GM19372 (cell line): Measurements from ENCODE around the gene IRF2BP1.
"Not testable (repeated sequence)": the region's sequence is repeated elsewhere in the genome, so short reads cannot be mapped to it uniquely, and the experiment has no call there.

Experiments
- ATAC-seq: cut with Tn5 transposase; IDR thresholded peaks from one replicate; pipeline ENCODE4 v1.9.1; 2021; ENCODE audit warnings: mild to moderate bottlenecking, low read depth, moderate library complexity; ENCODE audit not compliant: unreplicated experiment

Gene IRF2BP1

GRCh38 chr19:45882652-45883585, 3.0 kb downstream of the IRF2BP1 start:
- no peak for ATAC-seq

DNA sequence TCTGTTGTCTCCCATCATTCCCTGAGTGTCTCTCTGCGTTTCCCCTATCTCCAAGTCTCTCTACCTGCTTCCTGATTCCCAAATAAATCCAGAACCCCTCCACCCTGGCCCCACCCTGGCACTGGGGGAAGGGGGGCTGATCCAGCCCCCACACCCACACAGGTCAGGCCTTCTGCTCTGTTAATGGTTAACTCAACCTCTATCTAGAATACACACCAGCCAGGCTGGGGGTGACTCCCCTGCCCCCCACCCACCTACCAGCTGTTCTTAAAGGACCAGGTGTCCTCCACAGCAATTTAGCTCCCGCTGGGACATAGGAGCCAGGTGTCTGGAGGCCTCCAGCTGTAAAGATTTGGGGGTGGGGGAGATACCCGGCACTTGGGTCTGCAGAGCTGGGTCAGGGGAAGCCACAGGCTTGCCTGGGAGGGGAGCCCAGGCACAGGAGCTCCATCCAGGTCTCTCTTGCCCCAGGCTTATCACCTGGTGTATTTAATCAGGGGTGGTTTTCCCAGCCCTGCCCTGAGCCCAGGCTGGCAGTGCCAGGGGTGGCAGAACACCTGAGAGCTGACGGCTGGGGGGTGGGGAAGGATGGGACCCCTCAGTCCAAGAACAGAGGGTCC, 3.9 kb downstream of the IRF2BP1 start:
- no peak for ATAC-seq

- no peak for ATAC-seq
Observed at GRCh38 chr19:45881082-45881908, 4.6 kb downstream of the IRF2BP1 start.

DNA sequence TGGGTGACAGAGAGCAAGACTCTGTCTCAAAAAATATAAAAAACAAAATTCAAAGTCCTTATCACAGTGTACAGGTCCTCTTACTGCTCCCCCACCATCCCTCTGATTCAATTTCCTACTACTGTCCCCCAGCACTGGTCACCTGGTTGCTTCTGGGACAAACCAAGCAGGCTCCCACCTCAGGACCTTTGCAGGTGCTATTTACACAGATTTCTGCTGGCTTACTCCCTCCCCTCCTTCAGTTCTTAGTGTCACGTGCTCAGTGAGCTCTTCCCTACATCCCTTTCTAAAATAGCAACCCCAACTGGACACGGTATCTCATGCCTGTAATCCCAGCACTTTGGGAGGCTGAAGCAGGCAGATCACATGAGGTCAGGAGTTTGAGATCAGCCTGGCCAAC, 6.0 kb downstream of the IRF2BP1 start:
- no peak for ATAC-seq

DNA sequence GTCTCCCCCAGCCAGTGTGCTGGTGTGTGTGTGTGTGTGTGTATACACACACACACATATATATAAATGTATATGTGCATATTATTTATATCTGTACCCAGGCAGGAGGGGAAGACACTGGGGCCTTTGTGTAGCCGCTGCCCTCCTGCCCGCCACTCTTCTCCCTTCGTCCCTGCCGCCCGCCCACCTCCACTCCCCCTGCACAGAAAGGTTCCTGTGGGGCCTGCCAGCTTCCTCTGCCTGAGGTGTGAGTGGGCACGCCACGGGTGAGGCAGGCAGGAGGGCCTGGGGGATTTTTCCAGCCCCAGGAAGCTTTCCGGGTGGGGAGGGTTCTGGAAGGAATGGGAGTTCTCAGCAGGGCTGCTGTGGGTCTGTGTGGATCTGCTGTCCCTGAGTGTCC, 6.9 kb downstream of the IRF2BP1 start:
- no peak for ATAC-seq

GRCh38 chr19:45878043-45878794, 7.7 kb downstream of the IRF2BP1 start:
- no peak for ATAC-seq

DNA sequence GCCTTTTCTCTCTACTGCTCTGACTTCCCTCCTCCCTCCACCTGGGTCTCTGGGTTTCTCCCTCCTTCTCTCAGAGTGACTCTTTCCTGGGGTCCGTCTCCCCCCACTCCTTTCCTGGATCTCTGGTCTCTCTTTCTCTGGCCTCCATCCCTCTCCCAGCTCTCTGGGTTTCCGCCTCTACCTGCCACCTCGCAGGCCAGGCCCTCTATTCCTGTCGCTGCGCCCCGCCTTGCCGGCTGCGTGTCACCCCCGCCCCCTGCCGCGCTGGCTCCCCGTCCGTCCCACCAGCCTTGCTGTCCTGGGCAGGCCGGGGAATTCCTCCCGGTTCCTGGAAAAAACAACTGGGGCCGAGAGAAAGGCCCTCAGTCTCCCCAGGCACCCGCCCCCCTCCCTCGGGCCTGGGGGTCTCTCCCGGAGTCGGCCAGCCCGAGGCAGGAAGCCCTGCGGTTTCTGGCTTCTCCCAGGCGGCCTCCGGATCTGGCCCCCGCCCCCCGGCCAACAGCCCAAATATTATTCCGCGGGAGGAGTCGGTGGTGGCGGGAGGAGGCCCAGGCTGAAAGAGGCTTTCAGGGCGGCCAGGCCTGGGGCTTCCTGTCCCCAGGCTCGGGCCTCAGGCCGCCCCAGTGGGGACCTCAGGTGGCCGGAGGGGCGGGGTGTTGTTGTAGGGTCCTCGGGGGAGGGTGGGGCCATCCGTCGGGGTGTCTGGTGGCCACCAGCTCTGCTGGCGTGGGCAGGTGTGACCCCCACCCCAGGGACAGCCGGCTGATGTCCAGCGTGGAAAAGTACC, 9.3 kb downstream of the IRF2BP1 start:
- ATAC-seq = no peak

DNA sequence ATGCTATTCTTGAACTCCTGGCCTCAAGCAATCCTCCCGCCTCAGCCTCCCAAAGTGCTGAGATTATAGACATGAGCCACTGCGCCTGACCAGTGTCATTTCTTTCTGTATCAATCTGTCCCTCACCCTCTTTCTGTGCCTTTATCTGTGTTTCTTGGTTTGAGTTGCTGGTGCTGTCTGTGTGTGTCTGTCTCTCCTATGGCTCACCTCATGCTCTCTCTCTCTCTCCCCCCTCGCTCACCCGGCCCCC, 9.9 kb downstream of the IRF2BP1 start:
- ATAC-seq = no peak

DNA sequence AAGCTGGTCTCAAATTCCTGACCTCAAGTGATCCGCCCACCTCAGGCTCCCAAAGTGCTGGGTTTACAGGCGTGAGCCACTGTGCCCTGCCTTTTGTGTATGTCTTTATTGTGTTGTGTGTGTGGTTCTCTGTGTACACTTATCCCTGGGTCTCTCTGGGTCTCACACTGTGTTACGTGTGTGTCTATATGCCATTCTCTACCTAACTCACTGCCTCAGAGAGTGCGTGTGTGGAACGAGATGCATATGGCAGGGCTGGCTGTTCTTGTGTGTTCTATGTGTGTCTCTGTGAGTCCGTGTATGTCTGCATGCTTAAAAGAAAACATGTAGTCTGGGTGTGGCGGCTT, 11.3 kb downstream of the IRF2BP1 start:
- ATAC-seq = no peak

GRCh38 chr19:45873219-45873772, 12.6 kb downstream of the IRF2BP1 start:
- no peak for ATAC-seq

DNA sequence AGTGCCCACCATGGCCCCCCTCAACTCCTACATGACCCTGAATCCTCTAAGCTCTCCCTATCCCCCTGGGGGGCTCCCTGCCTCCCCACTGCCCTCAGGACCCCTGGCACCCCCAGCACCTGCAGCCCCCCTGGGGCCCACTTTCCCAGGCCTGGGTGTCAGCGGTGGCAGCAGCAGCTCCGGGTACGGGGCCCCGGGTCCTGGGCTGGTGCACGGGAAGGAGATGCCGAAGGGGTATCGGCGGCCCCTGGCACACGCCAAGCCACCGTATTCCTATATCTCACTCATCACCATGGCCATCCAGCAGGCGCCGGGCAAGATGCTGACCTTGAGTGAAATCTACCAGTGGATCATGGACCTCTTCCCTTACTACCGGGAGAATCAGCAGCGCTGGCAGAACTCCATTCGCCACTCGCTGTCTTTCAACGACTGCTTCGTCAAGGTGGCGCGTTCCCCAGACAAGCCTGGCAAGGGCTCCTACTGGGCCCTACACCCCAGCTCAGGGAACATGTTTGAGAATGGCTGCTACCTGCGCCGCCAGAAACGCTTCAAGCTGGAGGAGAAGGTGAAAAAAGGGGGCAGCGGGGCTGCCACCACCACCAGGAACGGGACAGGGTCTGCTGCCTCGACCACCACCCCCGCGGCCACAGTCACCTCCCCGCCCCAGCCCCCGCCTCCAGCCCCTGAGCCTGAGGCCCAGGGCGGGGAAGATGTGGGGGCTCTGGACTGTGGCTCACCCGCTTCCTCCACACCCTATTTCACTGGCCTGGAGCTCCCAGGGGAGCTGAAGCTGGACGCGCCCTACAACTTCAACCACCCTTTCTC, 13.6 kb downstream of the IRF2BP1 start:
- ATAC-seq = no peak

GRCh38 chr19:45870798-45871197, 15.1 kb downstream of the IRF2BP1 start:
- ATAC-seq = no peak

- not testable (repeated sequence) for ATAC-seq
Observed at GRCh38 chr19:45867241-45867640, 18.7 kb downstream of the IRF2BP1 start.

DNA sequence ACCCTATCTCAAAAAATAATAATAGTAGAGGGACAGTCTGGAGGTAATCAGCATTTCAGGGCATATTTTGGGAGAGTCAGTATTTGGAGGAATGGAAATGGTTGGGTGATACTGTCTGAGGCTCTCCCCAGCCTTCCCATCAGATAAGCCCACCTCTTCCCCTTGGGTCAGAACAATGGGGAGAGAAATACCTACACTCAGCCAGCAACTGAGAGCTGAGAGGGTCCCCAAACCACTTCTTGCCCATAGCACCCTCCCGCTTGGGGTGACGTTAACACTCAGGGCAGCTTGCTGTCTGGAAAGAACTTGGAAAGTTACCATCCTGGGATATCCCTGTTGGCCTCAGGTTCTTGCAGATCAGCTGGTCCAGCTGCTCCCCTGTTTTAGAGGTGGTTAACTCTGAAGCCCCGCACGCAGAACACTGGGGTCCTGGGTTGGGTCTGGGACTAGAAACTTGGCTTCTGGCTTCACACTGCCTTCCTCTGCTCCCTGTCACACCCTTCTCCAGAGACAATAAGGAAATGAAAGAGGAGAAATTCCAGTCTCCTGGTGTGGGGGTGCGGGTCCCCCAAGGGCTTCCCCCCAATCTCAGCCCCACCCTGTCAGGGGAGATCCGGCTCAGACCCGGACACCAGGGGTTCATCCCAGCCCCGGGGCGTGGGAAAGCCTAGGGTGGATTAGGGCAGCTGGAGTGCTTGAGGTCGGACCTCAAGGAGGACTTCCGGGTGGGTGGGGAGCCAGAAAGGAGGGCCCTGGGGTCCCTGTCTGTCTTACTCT, 19.4 kb downstream of the IRF2BP1 start:
- no peak for ATAC-seq

DNA sequence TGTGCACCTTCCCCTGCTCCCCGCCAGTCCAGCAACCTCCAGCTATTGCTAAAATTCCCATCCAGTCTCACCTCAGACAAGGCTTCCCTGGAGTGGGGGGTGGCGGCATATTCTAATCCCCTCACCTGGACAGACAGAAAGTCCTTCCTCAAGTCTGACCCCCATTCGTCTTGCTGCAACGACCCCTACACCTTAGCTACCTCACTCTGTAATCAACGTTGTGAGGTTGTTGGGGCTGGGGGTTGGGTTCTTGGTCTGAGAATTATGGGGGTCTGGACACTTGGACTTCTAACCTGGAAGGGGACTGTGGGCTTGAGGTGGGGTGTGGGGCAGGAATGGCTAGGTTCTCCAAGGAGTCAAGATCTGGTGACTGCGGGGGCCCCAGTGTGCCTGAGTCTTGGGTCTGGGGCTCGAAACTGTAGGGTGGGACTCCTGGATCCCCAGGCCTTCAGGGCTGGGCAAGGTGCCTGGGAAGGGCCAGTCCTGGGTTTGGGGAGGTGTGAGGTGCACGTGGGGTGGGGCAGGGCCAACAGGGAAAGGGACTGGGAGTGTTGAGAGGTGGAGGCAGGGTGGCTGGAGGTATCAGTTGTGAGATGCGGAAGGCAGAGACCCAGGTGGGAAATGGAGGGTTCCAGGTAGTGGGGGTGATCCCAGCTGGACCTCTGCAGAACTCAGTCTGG, 20.5 kb downstream of the IRF2BP1 start:
- ATAC-seq = no peak

GRCh38 chr19:45864629-45865082, 21.3 kb downstream of the IRF2BP1 start:
- no peak for ATAC-seq

- ATAC-seq = no peak
Observed at GRCh38 chr19:45863840-45864628, 21.9 kb downstream of the IRF2BP1 start, which contains the start of gene FOXA3. Gene FOXA3, plus strand, starts transcription at chr19:45864326. Its CDS starts 131 bp downstream, at chr19:45864457.
